GM18517 (cell line): ENCODE measurements around the gene TSPAN5.
"Not testable (repeated sequence)": the region's sequence is repeated elsewhere in the genome, so short reads cannot be mapped to it uniquely, and the experiment has no call there.

Source experiments
- ATAC-seq: cut with Tn5 transposase; IDR thresholded peaks from one replicate; pipeline ENCODE4 v1.9.1; 2021; ENCODE audit warnings: mild to moderate bottlenecking, moderate library complexity; ENCODE audit not compliant: unreplicated experiment

TSPAN5 gene

GRCh38 chr4:98558471-98559169, 99.8 kb downstream of the TSPAN5 start:
- ATAC-seq, result no peak

- ATAC-seq, result no peak
Measured at GRCh38 chr4:98557194-98557892, 101.1 kb downstream of the TSPAN5 start.

DNA sequence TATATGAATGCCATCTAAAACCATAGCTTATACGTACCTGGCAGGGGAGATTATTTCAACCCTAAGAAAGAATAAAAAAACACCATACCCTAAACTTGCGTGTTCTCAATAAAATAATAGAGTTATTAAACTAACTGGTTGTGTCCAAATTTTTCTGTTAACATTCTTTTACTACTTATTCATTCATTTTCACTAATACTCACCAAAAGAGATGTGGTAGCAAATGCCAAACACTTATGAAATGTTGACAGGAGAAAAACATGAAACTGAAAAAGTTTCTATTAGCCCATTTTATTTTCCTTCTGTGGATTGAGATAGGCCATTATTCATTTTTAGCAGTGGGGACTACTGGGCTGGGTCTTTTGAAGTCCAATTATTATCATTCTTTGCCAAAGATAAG, 102.0 kb downstream of the TSPAN5 start:
- ATAC-seq, result no peak

GRCh38 chr4:98555798-98556445, 102.5 kb downstream of the TSPAN5 start:
- no peak for ATAC-seq

GRCh38 chr4:98546910-98547594, 111.4 kb downstream of the TSPAN5 start:
- no peak for ATAC-seq

- no peak for ATAC-seq
Measured at GRCh38 chr4:98544818-98545414, 113.5 kb downstream of the TSPAN5 start.

GRCh38 chr4:98544141-98544817, 114.1 kb downstream of the TSPAN5 start:
- no peak for ATAC-seq

- ATAC-seq, result no peak
Measured at GRCh38 chr4:98542011-98542410, 116.4 kb downstream of the TSPAN5 start.

- no peak for ATAC-seq
Measured at GRCh38 chr4:98540803-98541202, 117.6 kb downstream of the TSPAN5 start.

DNA sequence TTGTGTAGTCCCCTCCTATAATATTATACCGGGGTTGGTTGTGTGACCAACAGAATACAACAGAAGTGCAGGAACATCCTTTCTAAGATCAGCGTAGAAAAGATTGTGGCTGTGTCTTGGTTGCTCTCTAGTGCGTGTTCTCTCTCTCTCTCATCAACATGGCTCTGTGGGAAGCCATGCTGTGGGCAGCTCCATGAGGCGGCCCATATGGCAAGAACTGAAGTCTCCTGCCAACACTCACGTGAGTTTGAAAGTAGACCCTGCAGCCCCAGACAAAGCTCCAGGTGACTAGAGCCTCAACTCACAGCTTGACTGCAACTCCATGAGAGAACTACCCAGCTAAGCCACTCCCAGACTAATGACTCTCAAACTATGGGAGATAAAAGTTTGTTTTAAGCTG, 118.7 kb downstream of the TSPAN5 start:
- no peak for ATAC-seq

DNA sequence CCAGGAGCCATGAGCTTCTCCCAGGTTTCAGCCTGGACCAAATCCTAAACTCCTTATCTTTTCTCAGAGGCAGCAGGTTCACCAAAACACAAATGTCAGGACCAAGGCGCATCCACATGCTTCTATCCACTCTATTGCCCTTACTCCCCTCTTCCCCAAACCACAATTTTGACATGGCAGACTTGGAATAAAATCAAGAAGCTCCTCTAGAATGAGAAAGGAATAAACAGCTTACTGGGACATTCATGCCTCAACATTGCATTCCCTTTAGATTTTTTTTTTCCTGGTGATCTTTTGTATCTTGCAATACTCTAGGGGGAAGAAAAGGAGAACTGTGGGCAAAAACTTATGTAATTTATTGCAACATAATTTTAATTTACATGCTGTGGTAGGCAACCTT, 119.1 kb downstream of the TSPAN5 start:
- ATAC-seq, result no peak

- no peak for ATAC-seq
Measured at GRCh38 chr4:98536631-98537030, 121.8 kb downstream of the TSPAN5 start.

- ATAC-seq, result not testable (repeated sequence)
Measured at GRCh38 chr4:98534146-98534545, 124.3 kb downstream of the TSPAN5 start.

- ATAC-seq, result no peak
Measured at GRCh38 chr4:98530572-98530971, 127.8 kb downstream of the TSPAN5 start.

DNA sequence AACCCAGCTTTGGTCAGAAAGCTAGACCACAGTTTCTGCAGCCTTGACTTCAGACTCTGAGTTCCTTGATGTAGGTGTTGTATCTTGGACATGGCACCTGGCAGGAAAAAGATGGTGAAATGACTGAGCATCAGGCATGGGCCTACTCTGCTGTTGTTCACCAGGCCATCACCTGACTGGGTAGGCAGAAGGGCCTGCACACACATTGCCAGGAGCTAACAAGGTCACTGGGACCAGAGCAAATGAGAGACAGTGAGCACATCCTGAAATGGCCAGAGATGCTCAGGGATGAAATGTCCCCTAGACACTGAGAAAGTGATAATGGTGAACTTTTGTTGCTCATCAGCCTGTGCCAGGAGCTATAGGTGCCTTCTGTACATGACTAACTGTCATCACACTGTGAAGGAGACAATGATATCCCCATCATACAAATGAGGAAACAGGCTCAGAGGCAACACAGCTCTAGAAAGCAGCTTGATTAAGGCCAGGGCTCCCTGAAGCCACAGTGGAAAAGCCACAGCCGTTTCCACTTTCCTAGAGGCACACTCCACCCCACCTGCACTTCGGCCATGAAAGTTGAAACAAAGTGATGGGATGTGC, 128.3 kb downstream of the TSPAN5 start:
- no peak for ATAC-seq

- ATAC-seq, result no peak
Measured at GRCh38 chr4:98528882-98529281, 129.5 kb downstream of the TSPAN5 start.

- no peak for ATAC-seq
Measured at GRCh38 chr4:98527534-98528269, 130.7 kb downstream of the TSPAN5 start.

DNA sequence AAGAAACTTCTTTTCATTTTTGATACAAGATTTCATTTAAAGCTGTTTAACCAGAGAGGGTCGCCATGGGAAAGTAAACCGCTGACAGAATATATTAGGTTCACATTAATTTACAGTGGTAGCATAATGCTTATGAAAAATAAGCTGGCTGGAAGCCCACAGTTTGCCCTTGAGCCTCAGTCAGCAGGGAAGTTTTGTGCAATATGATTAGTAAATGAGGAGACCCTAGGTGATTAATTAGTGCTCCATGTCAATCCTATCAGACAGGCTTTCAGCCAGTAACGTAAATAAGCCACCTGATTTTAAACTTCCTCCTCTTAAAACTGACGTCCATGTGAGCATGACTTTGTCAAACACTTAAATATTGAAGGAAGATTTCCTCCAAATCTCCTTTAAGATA, 134.2 kb downstream of the TSPAN5 start:
- ATAC-seq, result no peak

DNA sequence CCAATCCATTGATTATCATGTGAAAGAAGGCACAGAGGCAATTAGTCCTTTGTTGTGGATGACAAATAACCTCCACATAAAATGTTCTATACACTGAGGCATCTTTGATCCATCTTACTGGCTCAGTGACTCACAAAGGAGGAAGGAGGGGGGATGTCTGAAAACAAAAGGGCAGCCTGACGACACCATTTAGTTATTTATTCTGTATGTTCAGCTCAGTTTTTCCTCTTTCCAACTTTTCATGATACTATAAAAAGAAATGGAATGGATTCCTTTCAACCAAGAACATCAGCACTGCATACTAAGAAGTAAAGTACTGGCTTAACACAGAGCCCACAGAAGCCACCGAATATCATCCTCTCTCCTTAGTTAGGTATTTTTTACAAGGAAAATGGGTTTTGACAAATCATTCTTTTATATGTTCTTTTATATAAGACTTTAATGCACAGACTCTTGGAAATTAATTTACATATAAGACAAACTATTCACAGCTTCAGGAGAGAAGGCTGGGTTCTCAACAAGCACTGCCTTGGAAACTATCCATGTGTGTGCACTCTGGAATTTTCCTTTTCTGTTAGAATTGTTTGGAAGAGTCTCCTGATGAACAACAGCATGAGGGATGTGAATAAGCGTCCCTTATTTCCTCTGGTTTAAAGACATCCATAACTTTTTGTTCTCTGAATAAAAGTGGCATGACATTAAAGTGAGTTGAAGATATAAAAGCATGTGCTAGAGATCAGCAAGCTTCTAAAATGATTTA, 135.6 kb downstream of the TSPAN5 start:
- no peak for ATAC-seq
